Smooth muscle cell (in vitro differentiated cells): Measurements from ENCODE around the gene PPP1R9B. TPM values are rescaled to one million over a fixed set of nuclear protein-coding genes. Genes with fewer than 3 reads are reported as not detected.

ENCODE experiments used
- DNase-seq: peaks from one replicate; lab custom pipeline; 2025; ENCODE audit not compliant: unreplicated experiment; lab: John Stamatoyannopoulos, UW
- H2AFZ ChIP-seq: fragments of 200-600 bp; sonication (generic); 2 replicates; pipeline ENCODE4 v1.6.0; 2016; ENCODE audit warnings: antibody characterized with exemption, low read depth, mild to moderate bottlenecking
- H3F3A ChIP-seq: fragments of 200-600 bp; sonication (generic); 2 replicates; pipeline ENCODE4 v1.6.0; 2017; ENCODE audit warnings: antibody characterized with exemption, low read depth
- H3K27ac ChIP-seq: fragments of 200-600 bp; sonication (generic); 2 replicates; pipeline ENCODE4 v1.5.1; 2016; ENCODE audit warnings: low read depth, mild to moderate bottlenecking
- H3K27me3 ChIP-seq: fragments of 200-600 bp; sonication (generic); 2 replicates; pipeline ENCODE4 v1.6.1; 2016; ENCODE audit warnings: low read depth, mild to moderate bottlenecking
- H3K36me3 ChIP-seq: fragments of 200-600 bp; sonication (generic); 2 replicates; pipeline ENCODE4 v1.5.1; 2016; ENCODE audit warnings: low read depth
- H3K4me1 ChIP-seq: fragments of 200-600 bp; sonication (generic); 2 replicates; pipeline ENCODE4 v1.5.1; 2016; ENCODE audit warnings: low read depth
- H3K4me2 ChIP-seq: fragments of 200-600 bp; sonication (generic); 2 replicates; pipeline ENCODE4 v1.6.0; 2016; ENCODE audit warnings: mild to moderate bottlenecking
- H3K4me3 ChIP-seq: fragments of 200-600 bp; sonication (generic); 2 replicates; pipeline ENCODE4 v1.5.1; 2016; ENCODE audit warnings: mild to moderate bottlenecking
- H3K79me2 ChIP-seq: fragments of 200-600 bp; sonication (generic); 2 replicates; pipeline ENCODE4 v1.6.0; 2016; ENCODE audit warnings: low read depth, mild to moderate bottlenecking
- H3K9ac ChIP-seq: fragments of 200-600 bp; sonication (generic); 2 replicates; pipeline ENCODE4 v1.6.0; 2016; ENCODE audit warnings: low read depth
- H3K9me3 ChIP-seq: fragments of 200-600 bp; sonication (generic); replicated peaks from 2 replicates; pipeline ENCODE4 v1.5.1; 2016; ENCODE audit warnings: low read depth
- H4K20me1 ChIP-seq: fragments of 200-600 bp; sonication (generic); 2 replicates; pipeline ENCODE4 v1.6.0; 2016; ENCODE audit warnings: low read depth
- WGBS: methylation state at CpG from one replicate; pipeline ENCODE4 v1.1.7; 2016; ENCODE audit warnings: low lambda C conversion rate; 5-methylcytosine and 5-hydroxymethylcytosine counted together
- polyA plus RNA-seq: library from polyadenylated mRNA; unstranded; fragments of >200 nt; fragmentation: Nextera tagmentation; extraction: Ambion mirVana; gene quantifications from 2 replicates; pipeline ENCODE4 v1.2.1, GENCODE V29; 2016
- total RNA-seq: library from RNA; depleted of rRNA; stranded (reverse); fragments of >200 nt; gene quantifications from 2 replicates; pipeline ENCODE4 v1.2.3, GENCODE V29; 2014
- TF ChIP-seq, protein P1 (sequence below): fragments of 200-600 bp; sonication (generic); IDR thresholded peaks from 2 replicates; pipeline ENCODE4 v1.5.1; 2017; ENCODE audit warnings: borderline replicate concordance, mild to moderate bottlenecking, antibody characterized with exemption; ENCODE audit not compliant: insufficient read depth, poor library complexity, severe bottlenecking

Gene PPP1R9B
- total and polyA plus RNA-seq, 2 experiments from 2014 or later = 6.7 to 20.8 TPM

DNA sequence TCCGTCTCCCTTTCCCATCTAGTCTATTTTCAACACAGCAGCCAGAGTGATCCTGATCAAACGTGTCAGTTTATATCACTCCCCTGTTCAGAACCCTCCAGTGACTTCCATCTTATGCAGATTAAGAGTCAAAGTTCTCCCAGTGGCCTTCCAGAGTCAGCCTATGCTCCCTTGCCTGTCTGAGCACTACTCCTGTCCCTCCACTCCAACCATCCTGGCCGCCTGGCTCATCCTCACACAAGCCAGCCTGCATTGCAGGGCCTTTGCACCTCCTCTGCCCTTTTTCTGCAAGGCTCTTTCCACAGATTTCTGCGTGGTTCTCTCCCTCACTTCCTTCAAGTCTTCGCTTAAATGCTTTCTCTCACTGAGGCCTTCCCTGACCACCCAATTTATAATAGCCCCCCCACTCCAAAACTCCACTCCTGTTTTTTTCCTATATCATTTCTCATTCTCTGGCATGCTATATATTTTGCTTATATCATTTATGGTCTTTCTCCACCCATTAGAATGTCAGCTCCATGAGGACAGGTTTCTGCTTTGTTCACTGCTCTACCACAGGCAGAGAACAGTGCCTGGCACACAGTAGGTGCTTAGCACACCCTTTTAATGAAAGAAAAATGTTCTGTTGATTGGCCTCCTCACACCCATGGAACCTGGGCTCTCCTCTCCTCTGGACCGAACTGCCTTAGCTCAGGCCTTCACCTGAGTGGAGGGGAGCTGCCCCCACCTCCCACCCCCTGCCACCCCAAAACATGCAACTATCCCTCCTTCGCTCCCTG is 29.8 kb downstream of the PPP1R9B start:
- H3K79me2 ChIP-seq = no peaks in the 10 kb centered on the region
- H3K9ac ChIP-seq = no peak overlapping the region
- H3K36me3 ChIP-seq = no peaks in the 10 kb centered on the region
- H3F3A ChIP-seq = no peaks in the 10 kb centered on the region
- TF ChIP-seq, protein P1, sequence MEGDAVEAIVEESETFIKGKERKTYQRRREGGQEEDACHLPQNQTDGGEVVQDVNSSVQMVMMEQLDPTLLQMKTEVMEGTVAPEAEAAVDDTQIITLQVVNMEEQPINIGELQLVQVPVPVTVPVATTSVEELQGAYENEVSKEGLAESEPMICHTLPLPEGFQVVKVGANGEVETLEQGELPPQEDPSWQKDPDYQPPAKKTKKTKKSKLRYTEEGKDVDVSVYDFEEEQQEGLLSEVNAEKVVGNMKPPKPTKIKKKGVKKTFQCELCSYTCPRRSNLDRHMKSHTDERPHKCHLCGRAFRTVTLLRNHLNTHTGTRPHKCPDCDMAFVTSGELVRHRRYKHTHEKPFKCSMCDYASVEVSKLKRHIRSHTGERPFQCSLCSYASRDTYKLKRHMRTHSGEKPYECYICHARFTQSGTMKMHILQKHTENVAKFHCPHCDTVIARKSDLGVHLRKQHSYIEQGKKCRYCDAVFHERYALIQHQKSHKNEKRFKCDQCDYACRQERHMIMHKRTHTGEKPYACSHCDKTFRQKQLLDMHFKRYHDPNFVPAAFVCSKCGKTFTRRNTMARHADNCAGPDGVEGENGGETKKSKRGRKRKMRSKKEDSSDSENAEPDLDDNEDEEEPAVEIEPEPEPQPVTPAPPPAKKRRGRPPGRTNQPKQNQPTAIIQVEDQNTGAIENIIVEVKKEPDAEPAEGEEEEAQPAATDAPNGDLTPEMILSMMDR = no peak
- H3K27ac ChIP-seq = no peak overlapping the region
- no peaks in the 10 kb centered on the region for H3K27me3 ChIP-seq
- no peak for DNase-seq
- no peaks in the 10 kb centered on the region for H3K9me3 ChIP-seq
- H4K20me1 ChIP-seq = no peaks in the 10 kb centered on the region
- peaks cover 25% of the 10 kb centered on the region for H3K4me1 ChIP-seq
- H3K4me2 ChIP-seq = no peak overlapping the region
- H2AFZ ChIP-seq = no peak overlapping the region
- H3K4me3 ChIP-seq = no peak overlapping the region
- WGBS = 89% methylated on average over 7 of the region's 7 CpGs

DNA sequence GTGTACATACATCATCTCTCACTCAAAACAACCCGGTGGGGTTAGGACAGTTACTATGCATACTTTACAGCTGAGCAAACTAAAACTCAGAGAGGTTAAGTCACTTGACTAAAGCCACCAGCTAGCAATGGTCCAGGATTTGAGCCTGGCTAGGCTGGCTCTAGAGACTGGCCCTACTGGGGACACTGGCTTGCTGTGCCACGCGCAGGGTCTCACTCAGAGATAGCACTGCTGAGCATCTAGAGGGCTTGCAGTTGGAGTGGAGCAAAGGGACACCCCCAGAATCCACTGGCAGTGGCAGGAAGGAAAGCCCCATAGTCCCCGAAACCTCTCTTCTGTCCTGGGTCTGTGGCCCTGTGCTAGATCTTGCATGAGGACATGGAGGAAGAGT is 31.7 kb downstream of the PPP1R9B start:
- H3K27me3 ChIP-seq = no peaks in the 10 kb centered on the region
- no peak for DNase-seq
- H2AFZ ChIP-seq = no peak overlapping the region
- TF ChIP-seq, protein P1 = no peak
- no peaks in the 10 kb centered on the region for H3K36me3 ChIP-seq
- H3K9ac ChIP-seq = no peak overlapping the region
- no peaks in the 10 kb centered on the region for H3F3A ChIP-seq
- no peak overlapping the region for H3K27ac ChIP-seq
- 93% methylated on average over 4 of the region's 4 CpGs for whole genome bisulfite sequencing
- H3K4me2 ChIP-seq = no peak overlapping the region
- H3K9me3 ChIP-seq = no peaks in the 10 kb centered on the region
- no peaks in the 10 kb centered on the region for H3K79me2 ChIP-seq
- peaks cover 19% of the 10 kb centered on the region for H3K4me1 ChIP-seq
- no peak overlapping the region for H3K4me3 ChIP-seq
- no peaks in the 10 kb centered on the region for H4K20me1 ChIP-seq

DNA sequence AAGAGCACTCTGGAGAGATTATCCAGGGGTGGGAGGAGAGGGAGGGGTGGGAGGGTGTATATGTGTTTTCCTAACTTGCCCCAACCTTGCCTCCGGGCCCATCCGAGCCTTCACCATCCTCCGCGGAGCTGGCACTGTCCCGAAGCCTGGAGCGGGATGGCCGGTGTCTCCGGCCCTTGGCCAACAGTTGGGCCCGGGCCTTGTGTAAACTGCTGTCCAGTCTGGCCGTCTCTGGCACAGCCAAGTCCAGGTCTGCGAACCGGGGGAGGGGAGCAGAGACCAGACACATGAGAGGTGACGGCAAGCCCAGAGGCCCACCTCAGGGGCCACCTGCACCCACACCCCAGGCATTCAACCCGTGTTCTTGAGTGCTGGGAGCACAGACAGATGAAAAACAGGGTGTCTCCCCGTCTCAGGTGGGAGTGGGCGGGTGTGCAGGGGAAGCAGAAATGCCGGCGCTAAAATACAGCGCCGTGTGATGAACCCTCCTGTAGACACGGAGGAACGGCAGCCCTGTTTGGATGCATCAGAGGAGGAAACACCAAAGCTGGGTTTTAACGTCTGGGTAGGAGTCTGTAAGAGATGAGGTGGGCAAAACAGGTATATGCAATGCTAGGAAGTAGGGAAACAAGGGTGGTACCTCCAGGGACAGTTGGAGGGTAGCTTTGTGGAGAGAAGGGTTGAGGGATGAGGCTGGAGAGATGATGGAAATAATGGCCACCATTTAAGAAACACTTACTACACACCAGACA is 32.2 kb downstream of the PPP1R9B start:
- no peak overlapping the region for H2AFZ ChIP-seq
- H3K36me3 ChIP-seq = no peaks in the 10 kb centered on the region
- H3K79me2 ChIP-seq = no peaks in the 10 kb centered on the region
- H3K27ac ChIP-seq = no peak overlapping the region
- H3F3A ChIP-seq = no peaks in the 10 kb centered on the region
- H3K4me3 ChIP-seq = no peak overlapping the region
- no peak overlapping the region for H3K9ac ChIP-seq
- no peak overlapping the region for H3K4me2 ChIP-seq
- no peaks in the 10 kb centered on the region for H4K20me1 ChIP-seq
- DNase-seq = no peak
- WGBS = 90% methylated on average over 23 of the region's 23 CpGs
- H3K9me3 ChIP-seq = no peaks in the 10 kb centered on the region
- peaks cover 13% of the 10 kb centered on the region for H3K4me1 ChIP-seq
- TF ChIP-seq, protein P1 = no peak
- no peaks in the 10 kb centered on the region for H3K27me3 ChIP-seq
